ENCODE measurements around the gene SORCS2. TPM values are rescaled to one million over a fixed set of nuclear protein-coding genes. Genes with fewer than 3 reads are reported as not detected.

The SORCS2 gene
- total and polyA plus RNA-seq, 2 of the 4 experiments (the other 2 are of a cell fraction), result 0.36 to 0.62 TPM

GRCh38 chr4:7297374-7297773 is 105.0 kb downstream of the SORCS2 start:
- dilution Hi-C loops (cut with HindIII; ENCODE audit: low sequenced_read_pairs, unreplicated experiment) (no loop called here), intact Hi-C loops (cut with micrococcal nuclease) (no loop called here), in situ Hi-C loops (cut with MboI; ENCODE audit: low sequenced_read_pairs) (no loop called here)
- DNase-seq (no peak), ATAC-seq (ENCODE audit: low read depth) (no peak)
- no TSS peak for BruUV-seq (replicated peaks)
- H3K4me2 ChIP-seq (ENCODE audit: low read depth, low read length), result no peak overlapping the region
- H3K18ac ChIP-seq (ENCODE audit: low read depth, low read length), result no peak overlapping the region
- no peak overlapping the region for H3K4ac ChIP-seq (ENCODE audit: low read depth, low read length)
- ChIA-PET POLR2A (ENCODE audit: unreplicated experiment) (interaction anchor here (0.6 kb wide), 1 partner anchor 12 kb away, joined by 3 read pairs; no protein-coding TSS in a partner anchor), CTCF (no interaction called here)
- no peak overlapping the region for H3K23ac ChIP-seq (ENCODE audit: low read depth, low read length)
- H4K20me1 ChIP-seq (ENCODE audit: insufficient read depth, low read length), result no peaks in the 10 kb centered on the region
- TF ChIP-seq USF2 (IDR thresholded peaks at IDR 0.05; ENCODE audit: low read depth, low read length) (no peak), MAZ (IDR thresholded peaks at IDR 0.05; ENCODE audit: borderline replicate concordance, low read depth, low read length) (no peak), CHD1 (IDR thresholded peaks at IDR 0.05; ENCODE audit: low read depth, low read length) (no peak), CTCF (conservative IDR thresholded peaks at IDR 0.05; ENCODE audit: low read depth, low read length) (no peak), MXI1 (IDR thresholded peaks at IDR 0.05; ENCODE audit: borderline replicate concordance, low read depth, low read length) (no peak), RFX5 (IDR thresholded peaks at IDR 0.05; ENCODE audit: low read depth, low read length) (no peak), ELK1 (IDR thresholded peaks at IDR 0.05; ENCODE audit: borderline replicate concordance, low read depth, low read length) (no peak), FOS (IDR thresholded peaks at IDR 0.05; ENCODE audit: low read depth, low read length) (no peak), RCOR1 (IDR thresholded peaks at IDR 0.05; ENCODE audit: insufficient replicate concordance, low read length) (no peak), RAD21 (IDR thresholded peaks at IDR 0.05; ENCODE audit: low read length) (no peak), SMC3 (IDR thresholded peaks at IDR 0.05; ENCODE audit: low read depth, low read length) (no peak), CEBPB (IDR thresholded peaks at IDR 0.05; ENCODE audit: low read depth, low read length) (no peak), NFE2L2 (IDR thresholded peaks at IDR 0.05; ENCODE audit: low read depth, low read length) (no peak), POLR2A (IDR thresholded peaks at IDR 0.05; ENCODE audit: low read depth, low read length) (no peak), MAFK (IDR thresholded peaks at IDR 0.05; ENCODE audit: low read depth, low read length) (no peak), BHLHE40 (IDR thresholded peaks at IDR 0.05; ENCODE audit: low read depth, low read length) (no peak)
- no peak overlapping the region for H3K14ac ChIP-seq (replicated peaks; ENCODE audit: low read depth, low read length)
- 59% methylated on average over 7 of the region's 9 CpGs; no CpG with 5 or more reads in 1 of the 2 experiments for WGBS, 2 experiments (ENCODE audit: extremely low coverage in 2 of 2, insufficient read length in 1 of 2)
- H2AFZ ChIP-seq (replicated peaks; ENCODE audit: low read length, poor library complexity), result no peak overlapping the region
- no peak overlapping the region for H3K4me3 ChIP-seq (ENCODE audit: insufficient read depth, low read depth, low read length)
- no peaks in the 10 kb centered on the region for H3K79me1 ChIP-seq (ENCODE audit: low read depth in 1 of 2, low read length in 2 of 2)
- H3K9ac ChIP-seq (ENCODE audit: low read depth, low read length), result no peak overlapping the region
- H2AK5ac ChIP-seq (ENCODE audit: low read depth, low read length), result no peak overlapping the region
- H3K36me3 ChIP-seq (ENCODE audit: control insufficient read depth, insufficient read depth, low read length), result no peaks in the 10 kb centered on the region
- H4K8ac ChIP-seq (ENCODE audit: low read depth in 2 of 2, low read length in 2 of 2), result no peak overlapping the region
- no peaks in the 10 kb centered on the region for H3K4me1 ChIP-seq (ENCODE audit: control insufficient read depth, insufficient read depth, low read length)
- H3K9me1 ChIP-seq (ENCODE audit: insufficient read depth, low read length), result no peaks in the 10 kb centered on the region
- H3K27ac ChIP-seq (ENCODE audit: insufficient read depth, low read length), result no peak overlapping the region
- H2AK9ac ChIP-seq (replicated peaks; ENCODE audit: low read depth, low read length, poor library complexity), result no peak overlapping the region
- no peak overlapping the region for H4K5ac ChIP-seq (ENCODE audit: low read depth, low read length)
- H2BK20ac ChIP-seq (ENCODE audit: low read depth, low read length), result no peak overlapping the region
- no peak overlapping the region for H2BK120ac ChIP-seq (ENCODE audit: low read depth, low read length)
- H2BK15ac ChIP-seq (ENCODE audit: low read depth, low read length), result no peak overlapping the region
- peaks cover 42% of the 10 kb centered on the region for H3K27me3 ChIP-seq (ENCODE audit: control insufficient read depth, insufficient read depth, low read length)
- H3K56ac ChIP-seq (ENCODE audit: extremely low read depth, insufficient read depth, low read length), result no peak overlapping the region
- no peaks in the 10 kb centered on the region for H3K9me3 ChIP-seq (ENCODE audit: control insufficient read depth, insufficient read depth, low read length)
- H2BK5ac ChIP-seq (ENCODE audit: low read depth, low read length, poor library complexity, severe bottlenecking), result no peak overlapping the region
- no peak overlapping the region for H4K91ac ChIP-seq (ENCODE audit: insufficient read depth, low read depth, low read length)
